Measurements from ENCODE around the gene EIF4A3. TPM values are rescaled to one million over a fixed set of nuclear protein-coding genes. Genes with fewer than 3 reads are reported as not detected.

Gene EIF4A3
- total RNA-seq, 4 donors from 2014 or later: 34.5 to 69.0 (median 59.2) TPM

DNA sequence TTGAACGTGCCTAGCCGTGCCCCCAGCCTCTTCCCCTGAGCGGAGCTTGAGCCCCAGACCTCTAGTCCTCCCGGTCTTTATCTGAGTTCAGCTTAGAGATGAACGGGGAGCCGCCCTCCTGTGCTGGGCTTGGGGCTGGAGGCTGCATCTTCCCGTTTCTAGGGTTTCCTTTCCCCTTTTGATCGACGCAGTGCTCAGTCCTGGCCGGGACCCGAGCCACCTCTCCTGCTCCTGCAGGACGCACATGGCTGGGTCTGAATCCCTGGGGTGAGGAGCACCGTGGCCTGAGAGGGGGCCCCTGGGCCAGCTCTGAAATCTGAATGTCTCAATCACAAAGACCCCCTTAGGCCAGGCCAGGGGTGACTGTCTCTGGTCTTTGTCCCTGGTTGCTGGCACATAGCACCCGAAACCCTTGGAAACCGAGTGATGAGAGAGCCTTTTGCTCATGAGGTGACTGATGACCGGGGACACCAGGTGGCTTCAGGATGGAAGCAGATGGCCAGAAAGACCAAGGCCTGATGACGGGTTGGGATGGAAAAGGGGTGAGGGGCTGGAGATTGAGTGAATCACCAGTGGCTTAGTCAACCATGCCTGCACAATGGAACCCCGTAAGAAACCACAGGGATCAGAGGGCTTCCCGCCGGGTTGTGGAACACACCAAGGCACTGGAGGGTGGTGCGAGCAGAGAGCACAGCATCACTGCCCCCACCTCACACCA, 44.8 kb downstream of the EIF4A3 start:
- DNase-seq (ENCODE audit: low spot score in 2 of 2): peak in 1 of 2 donors; percentile 15
- TF ChIP-seq, protein P1, sequence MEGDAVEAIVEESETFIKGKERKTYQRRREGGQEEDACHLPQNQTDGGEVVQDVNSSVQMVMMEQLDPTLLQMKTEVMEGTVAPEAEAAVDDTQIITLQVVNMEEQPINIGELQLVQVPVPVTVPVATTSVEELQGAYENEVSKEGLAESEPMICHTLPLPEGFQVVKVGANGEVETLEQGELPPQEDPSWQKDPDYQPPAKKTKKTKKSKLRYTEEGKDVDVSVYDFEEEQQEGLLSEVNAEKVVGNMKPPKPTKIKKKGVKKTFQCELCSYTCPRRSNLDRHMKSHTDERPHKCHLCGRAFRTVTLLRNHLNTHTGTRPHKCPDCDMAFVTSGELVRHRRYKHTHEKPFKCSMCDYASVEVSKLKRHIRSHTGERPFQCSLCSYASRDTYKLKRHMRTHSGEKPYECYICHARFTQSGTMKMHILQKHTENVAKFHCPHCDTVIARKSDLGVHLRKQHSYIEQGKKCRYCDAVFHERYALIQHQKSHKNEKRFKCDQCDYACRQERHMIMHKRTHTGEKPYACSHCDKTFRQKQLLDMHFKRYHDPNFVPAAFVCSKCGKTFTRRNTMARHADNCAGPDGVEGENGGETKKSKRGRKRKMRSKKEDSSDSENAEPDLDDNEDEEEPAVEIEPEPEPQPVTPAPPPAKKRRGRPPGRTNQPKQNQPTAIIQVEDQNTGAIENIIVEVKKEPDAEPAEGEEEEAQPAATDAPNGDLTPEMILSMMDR (IDR thresholded peaks at IDR 0.05): no peak
- TF ChIP-seq EP300 (IDR thresholded peaks at IDR 0.05): no peak
- no peak for TF ChIP-seq POLR2A (IDR thresholded peaks at IDR 0.05)
- Histone ChIP-seq H3K4me3 (peak overlapping the region; percentile 66 to 87 (median 73)), H3K36me3 (peaks cover 0 to 19% (median 0%) of the 10 kb centered on the region in 3 donors), H3K27ac (peak overlapping the region; percentile 68 to 96 (median 84)), H3K27me3 (no peaks in the 10 kb centered on the region), H3K4me1 (peaks cover 0 to 16% (median 15%) of the 10 kb centered on the region in 4 donors), H3K9me3 (no peaks in the 10 kb centered on the region)
- WGBS, 2 donors: 31 to 32% methylated on average over 19 to 20 of the region's 21 CpGs

GRCh38 chr17:80101011-80101945, 45.6 kb downstream of the EIF4A3 start, which contains the start of gene GAA:
GAA (plus strand) TSS chr17:80101581; CDS start chr17:80104587, 3,006 bp downstream.
- Histone ChIP-seq H3K9me3 (no peaks in the 10 kb centered on the region), H3K4me1 (peaks cover 0 to 16% (median 15%) of the 10 kb centered on the region in 4 donors), H3K4me3 (peak within 1 kb of the TSS; percentile 66 to 87 (median 76)), H3K36me3 (peaks cover 0 to 16% (median 0%) of the 10 kb centered on the region in 3 donors), H3K27ac (peak within 1 kb of the TSS; percentile 68 to 98 (median 94)), H3K27me3 (no peaks in the 10 kb centered on the region)
- TF ChIP-seq EP300 (IDR thresholded peaks at IDR 0.05): peak in 1 of 2 donors; percentile 44
- peak; percentile 56 to 80 for TF ChIP-seq POLR2A (IDR thresholded peaks at IDR 0.05)
- TF ChIP-seq, protein P1 (IDR thresholded peaks at IDR 0.05): peak; percentile 88 to 100 (median 97)
- WGBS, 2 donors: 0 to 1% methylated on average over 10 to 78 of the region's 114 CpGs
- DNase-seq (ENCODE audit: low spot score in 2 of 2): peak; percentile 69 to 70

- H3K4me3 ChIP-seq: no peak overlapping the region
- H3K36me3 ChIP-seq: peaks cover 0 to 8% (median 0%) of the 10 kb centered on the region in 3 donors
- no peaks in the 10 kb centered on the region for H3K9me3 ChIP-seq
- peak overlapping the region in 1 of 4 donors; percentile 96 for H3K27ac ChIP-seq
- no peak for DNase-seq (ENCODE audit: low spot score in 2 of 2)
- WGBS, 2 donors: 94 to 97% methylated on average over 3 to 4 of the region's 4 CpGs
- peaks cover 0 to 16% (median 15%) of the 10 kb centered on the region in 4 donors for H3K4me1 ChIP-seq
- no peaks in the 10 kb centered on the region for H3K27me3 ChIP-seq
- TF ChIP-seq, protein P1 (IDR thresholded peaks at IDR 0.05): no peak
- TF ChIP-seq POLR2A (IDR thresholded peaks at IDR 0.05) (no peak), EP300 (IDR thresholded peaks at IDR 0.05) (no peak)
Observed at GRCh38 chr17:80100035-80100323, 46.9 kb downstream of the EIF4A3 start.

- DNase-seq (ENCODE audit: low spot score in 2 of 2): no peak
- no peaks in the 10 kb centered on the region for H3K27me3 ChIP-seq
- no peak for TF ChIP-seq POLR2A (IDR thresholded peaks at IDR 0.05)
- no peak for TF ChIP-seq EP300 (IDR thresholded peaks at IDR 0.05)
- TF ChIP-seq, protein P1 (IDR thresholded peaks at IDR 0.05): no peak
- no peaks in the 10 kb centered on the region for H3K9me3 ChIP-seq
- H3K4me3 ChIP-seq: no peak overlapping the region
- H3K36me3 ChIP-seq: peaks cover 0 to 3% (median 0%) of the 10 kb centered on the region in 3 donors
- 91 to 92% methylated on average over 14 to 21 of the region's 27 CpGs for WGBS, 2 donors
- H3K27ac ChIP-seq: no peak overlapping the region
- H3K4me1 ChIP-seq: peaks cover 0 to 16% (median 15%) of the 10 kb centered on the region in 4 donors
Observed at GRCh38 chr17:80099291-80100034, 47.5 kb downstream of the EIF4A3 start.

Data from tibial nerve (tissue), 4 donors.